CD4-positive, alpha-beta T cell treated with Interleukin-6 at 100 ng/mL for 8 hours (primary cell): Measurements from ENCODE around the gene LGI2.
"Not testable (repeated sequence)": the region's sequence is repeated elsewhere in the genome, so short reads cannot be mapped to it uniquely, and the experiment has no call there.

Experiments
- DNase-seq: peaks from one replicate; pipeline ENCODE4 v3.0.0-alpha.2; 2020; ENCODE audit warnings: mixed read lengths, low spot score

The LGI2 gene, protein sequence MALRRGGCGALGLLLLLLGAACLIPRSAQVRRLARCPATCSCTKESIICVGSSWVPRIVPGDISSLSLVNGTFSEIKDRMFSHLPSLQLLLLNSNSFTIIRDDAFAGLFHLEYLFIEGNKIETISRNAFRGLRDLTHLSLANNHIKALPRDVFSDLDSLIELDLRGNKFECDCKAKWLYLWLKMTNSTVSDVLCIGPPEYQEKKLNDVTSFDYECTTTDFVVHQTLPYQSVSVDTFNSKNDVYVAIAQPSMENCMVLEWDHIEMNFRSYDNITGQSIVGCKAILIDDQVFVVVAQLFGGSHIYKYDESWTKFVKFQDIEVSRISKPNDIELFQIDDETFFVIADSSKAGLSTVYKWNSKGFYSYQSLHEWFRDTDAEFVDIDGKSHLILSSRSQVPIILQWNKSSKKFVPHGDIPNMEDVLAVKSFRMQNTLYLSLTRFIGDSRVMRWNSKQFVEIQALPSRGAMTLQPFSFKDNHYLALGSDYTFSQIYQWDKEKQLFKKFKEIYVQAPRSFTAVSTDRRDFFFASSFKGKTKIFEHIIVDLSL

GRCh38 chr4:25030277-25031076, at the start of gene LGI2:
TSS of gene LGI2 (minus strand) at chr4:25030946. CDS start at chr4:25030693, 253 bp downstream.
- no peak for DNase-seq

- DNase-seq, result no peak
These were observed 47.8 kb upstream of the LGI2 start for GRCh38 chr4:25078523-25078922.

- no peak for DNase-seq
These were observed 46.1 kb upstream of the LGI2 start for GRCh38 chr4:25076625-25077398.

DNA sequence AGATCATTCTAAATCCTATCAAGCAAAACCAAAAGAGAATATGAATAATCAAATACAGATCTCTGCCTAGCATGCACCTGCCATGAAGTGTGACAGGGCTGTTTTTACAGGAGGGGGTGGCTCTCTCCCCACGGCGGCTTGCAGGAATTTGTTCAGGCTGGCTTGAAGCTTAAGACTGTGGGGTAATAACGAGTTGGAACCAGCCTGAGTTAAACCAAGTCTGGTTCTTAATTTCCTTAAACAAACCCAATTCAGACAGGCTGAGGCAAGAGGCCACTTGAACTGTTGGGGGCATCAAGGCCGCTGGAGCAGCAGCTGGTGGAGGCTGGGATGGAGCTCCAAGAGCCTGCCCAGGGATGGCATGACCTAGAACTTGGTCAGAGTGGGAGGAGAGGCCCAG, 45.1 kb upstream of the LGI2 start:
- DNase-seq, result no peak

DNA sequence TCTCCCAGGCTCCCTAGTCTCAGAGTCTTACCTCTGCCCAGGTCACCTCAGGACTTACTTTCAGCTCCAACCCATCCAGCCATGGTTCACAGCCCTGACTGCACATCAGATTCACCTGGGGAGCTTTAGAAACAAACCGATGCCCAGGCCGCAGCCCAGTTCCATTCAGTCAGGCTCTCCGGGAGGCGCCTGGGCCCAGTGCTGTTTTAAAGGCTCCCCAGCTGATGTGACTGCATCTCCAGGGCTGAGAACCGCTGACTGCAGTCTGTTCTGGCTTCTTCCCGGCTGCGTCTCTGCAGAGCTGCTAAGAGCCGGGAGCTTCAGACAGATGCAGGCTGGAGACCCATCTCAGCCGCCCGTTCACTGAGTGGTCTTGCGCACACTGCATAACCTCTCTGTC, 44.4 kb upstream of the LGI2 start:
- no peak for DNase-seq

GRCh38 chr4:25070545-25070944, 39.8 kb upstream of the LGI2 start:
- no peak for DNase-seq

DNA sequence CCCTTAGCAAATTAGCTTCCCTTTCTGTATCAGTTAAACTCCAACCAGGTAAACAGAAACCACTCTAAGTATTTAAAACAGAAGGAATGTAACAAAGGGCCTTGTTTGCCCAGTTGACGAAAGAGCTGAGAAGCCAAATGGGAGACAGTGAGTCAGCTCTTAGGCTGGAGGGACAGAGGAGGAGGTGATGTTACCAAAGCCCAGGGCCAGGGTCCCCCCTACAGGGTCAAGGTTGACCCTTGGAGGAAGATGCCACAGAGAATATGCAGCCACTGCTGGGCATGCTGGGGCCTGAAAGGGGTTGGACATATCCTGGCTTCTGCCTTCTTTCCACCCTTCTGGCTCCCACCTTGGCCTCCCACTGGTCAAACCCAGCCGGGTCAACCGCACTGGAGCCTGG, 38.3 kb upstream of the LGI2 start:
- no peak for DNase-seq

DNA sequence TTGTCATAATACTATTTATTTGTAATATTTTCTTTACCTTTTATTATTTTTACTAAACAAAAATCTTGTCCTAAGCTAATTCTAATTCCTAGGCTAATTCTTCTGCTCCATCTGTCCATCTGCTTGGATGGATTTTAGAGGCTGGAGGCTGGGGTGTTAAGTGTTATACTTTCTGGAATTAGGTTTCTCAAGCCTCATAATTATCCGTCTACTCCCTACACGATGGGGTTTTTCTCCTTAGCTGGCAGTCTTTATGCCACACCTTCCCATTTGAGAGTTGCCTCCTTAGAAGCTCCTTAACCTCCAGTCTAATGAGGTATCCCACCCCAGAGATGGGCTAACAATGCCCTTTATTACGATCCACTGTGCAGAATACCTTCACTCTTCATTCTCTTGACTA, 37.6 kb upstream of the LGI2 start:
- DNase-seq, result no peak

DNA sequence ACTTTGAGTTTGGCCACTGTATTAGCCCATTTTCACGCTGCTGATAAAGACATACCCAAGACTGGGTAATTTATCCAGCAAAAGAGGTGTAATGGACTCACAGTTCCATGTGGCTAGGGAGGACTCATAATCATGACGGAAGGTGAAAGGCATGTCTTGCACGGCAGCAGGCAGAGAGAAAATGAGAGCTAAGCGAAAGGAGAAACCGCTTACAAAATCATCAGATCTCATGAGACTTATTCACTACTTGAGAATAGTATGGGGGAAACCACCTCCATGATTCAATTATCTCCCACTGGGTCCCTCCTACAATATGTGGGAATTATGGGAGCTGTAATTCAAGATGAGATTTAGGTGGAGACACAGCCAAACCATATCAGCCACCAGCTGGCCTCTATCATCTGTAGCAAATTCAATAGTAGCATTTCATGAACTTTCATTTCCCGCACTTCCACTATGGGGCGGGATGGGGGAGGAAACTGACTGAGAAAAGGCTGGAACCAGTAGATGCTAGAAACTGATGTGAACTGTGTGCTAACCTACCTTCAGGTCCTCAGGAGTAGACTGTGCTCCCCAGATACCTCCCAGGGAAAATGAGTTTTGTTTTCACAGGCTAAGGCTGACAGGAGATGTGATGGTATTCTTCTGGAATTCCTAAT, 35.3 kb upstream of the LGI2 start:
- no peak for DNase-seq

DNA sequence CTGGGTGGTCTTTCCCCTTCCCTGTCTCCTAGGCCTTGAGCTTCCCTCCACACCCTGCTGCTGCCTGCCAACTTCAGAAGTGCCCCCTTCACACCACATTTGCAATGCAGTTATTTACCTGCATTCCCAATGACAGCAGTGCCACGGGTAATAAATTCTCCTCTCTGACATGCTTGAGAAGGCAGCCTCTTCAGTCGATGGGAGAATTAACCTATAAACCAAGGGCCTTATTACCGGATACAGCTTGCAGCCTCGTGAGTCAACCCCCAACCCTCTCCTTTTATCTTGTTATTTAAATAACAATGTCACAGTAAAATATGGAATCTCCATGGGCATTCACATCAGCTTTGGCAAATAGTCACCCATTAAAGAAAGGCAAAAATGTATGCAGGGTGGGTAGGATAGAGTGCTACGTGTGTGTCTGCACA, 34.7 kb upstream of the LGI2 start:
- DNase-seq, result no peak

- DNase-seq, result not testable (repeated sequence)
These were observed 33.7 kb upstream of the LGI2 start for GRCh38 chr4:25064447-25064846.

DNA sequence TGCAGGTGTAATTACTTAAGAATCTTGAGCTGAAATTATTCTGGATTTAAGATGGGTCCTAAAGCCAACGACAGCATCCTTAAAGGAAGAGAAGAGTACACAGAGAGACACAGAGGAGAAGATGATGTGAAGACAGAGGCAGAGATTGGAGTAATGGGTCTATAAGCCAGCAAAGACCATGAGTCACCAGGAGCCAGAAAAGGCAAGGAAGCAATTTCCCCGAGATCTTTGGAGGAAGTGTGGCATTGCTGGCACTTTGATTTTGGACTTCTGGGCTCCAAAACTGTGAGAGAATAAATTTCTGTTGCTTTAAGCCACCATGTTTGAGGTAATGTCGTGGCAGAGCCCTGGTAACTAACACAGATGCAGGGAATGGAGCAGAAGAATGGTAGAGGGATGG, 32.4 kb upstream of the LGI2 start:
- no peak for DNase-seq

- DNase-seq, result no peak
These were observed 31.4 kb upstream of the LGI2 start for GRCh38 chr4:25062098-25062497.

- no peak for DNase-seq
These were observed 30.9 kb upstream of the LGI2 start for GRCh38 chr4:25061602-25062001.

GRCh38 chr4:25060963-25061340, 30.2 kb upstream of the LGI2 start:
- DNase-seq, result no peak

DNA sequence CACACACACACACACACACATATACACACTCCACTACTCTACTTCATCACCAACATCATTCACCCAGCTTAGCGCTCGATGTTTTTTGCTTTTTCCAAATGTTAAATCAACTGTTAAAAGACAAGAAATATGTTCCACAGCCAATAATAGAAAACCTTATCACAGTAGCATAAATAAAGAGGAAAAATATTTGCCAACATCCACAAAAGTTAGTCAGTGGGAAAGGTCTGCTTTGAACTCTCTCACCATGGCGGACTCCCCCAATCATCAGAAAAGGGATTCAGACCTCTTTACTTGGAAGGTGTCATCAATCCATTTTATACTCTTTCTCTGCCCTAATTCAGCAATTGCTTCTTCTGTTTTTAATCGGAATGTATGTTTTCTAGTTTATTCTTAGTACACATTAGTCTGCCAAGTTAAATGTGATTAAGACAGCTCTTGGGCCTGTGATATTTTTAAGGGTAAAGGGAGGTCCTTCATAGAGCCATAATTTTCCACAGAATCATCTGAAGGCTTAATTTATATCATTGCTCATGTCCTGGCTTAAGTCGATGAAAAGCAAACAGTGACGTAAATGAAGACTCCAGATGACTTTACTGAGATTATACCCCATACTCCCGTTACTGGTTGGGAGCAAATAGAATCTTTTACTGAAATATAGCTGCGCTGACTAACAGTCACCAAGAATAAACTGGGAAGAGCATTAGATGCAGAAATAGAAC, 29.7 kb upstream of the LGI2 start:
- DNase-seq, result no peak

DNA sequence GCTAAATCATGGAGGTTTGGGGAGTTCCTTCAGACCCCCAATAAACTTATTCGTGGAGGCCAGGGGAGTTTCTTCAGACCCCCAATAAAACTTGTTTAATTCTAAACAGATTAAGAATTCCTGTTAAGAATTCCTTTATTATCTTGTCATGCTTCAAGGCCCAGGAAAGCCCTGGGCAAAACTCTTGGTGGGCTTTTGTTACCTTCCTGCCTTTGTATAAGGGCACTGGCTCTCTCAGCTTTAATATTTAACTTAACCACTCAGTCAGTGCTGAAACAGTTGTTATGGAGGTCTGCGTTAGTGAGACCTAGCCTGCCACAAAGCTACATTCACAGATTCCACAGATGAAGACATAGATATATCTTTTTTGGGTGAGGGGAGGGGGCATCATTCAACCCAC, 29.0 kb upstream of the LGI2 start:
- DNase-seq, result no peak

DNA sequence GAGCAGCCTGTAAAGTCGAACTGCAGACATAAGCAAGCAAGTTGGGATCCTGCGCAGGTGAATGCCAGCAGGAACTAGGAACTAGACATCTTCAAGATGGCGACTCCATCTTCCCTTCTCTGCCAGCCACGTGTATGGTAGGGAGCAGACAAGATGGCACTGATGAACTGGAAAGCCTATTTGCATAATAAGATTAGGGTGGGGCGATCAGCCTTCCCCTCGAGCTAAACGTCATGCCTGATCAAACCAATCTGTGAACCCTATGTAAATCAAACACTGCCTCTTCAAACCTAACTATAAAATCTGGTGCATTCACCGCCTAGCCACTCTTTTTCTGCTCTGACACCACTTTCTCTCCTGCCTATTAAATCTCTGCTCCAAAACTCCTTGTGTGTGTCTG, 28.1 kb upstream of the LGI2 start:
- DNase-seq, result no peak

DNA sequence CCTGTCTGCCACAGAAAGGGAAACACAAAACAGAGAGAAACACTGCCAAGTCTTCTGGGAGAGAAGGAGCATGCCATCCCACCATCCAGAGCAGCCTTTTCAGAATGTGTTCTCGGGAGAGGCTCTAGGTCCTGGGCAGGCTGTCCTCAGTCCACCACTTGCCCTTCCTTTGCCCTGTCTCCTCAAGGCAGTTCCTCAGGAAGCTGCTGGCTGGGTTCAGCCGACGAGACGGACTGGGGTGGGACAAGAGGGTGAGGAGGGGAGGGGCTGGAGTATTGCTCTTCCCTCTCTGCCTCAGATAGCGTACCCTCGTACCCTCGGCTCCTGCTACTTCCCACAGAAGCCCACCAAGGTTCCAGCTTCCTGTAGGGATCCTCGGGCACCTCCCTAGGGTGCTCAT, 26.6 kb upstream of the LGI2 start:
- DNase-seq, result no peak

DNA sequence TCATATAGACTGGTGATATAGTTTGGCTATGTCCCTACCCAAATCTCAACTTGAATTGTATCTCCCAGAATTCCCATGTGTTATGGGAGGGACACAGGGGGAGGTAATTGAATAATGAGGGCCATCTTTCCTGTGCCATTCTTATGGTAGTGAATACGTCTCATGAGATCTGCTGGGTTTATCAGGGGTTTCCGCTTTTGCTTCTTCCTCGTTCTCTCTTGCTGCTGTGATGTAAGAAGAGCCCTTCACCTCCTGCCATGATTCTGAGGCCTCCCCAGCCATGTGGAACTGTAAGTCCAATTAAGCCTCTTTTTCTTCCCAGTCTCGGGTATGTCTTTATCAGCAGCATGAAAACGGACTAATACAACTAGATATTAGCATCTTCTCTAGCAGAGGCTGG, 21.3 kb upstream of the LGI2 start:
- not testable (repeated sequence) for DNase-seq

GRCh38 chr4:25051534-25051933, 20.8 kb upstream of the LGI2 start:
- DNase-seq, result no peak
